SJCRH30 (cell line): ENCODE measurements around the gene RPUSD2. TPM values are rescaled to one million over a fixed set of nuclear protein-coding genes. Genes with fewer than 3 reads are reported as not detected.
A peak's percentile ranks its signal among the peaks of the same experiment; 100 is the strongest.

ENCODE experiments used
- DNase-seq, 2 experiments: peaks; one replicate each; pipeline ENCODE4 v3.0.0-alpha.2; 2015 to 2020
- H3K27ac ChIP-seq: fragments of 250-450 bp; sonication (Bioruptor Pico); 2 replicates; pipeline ENCODE4 v1.5.1; 2020; ENCODE audit warnings: mild to moderate bottlenecking, moderate library complexity
- H3K27me3 ChIP-seq: fragments of 250-450 bp; sonication (Bioruptor Pico); 2 replicates; pipeline ENCODE4 v1.5.1; 2020; ENCODE audit warnings: mild to moderate bottlenecking, moderate library complexity
- H3K36me3 ChIP-seq: fragments of 250-450 bp; sonication (Bioruptor Pico); 2 replicates; pipeline ENCODE4 v1.5.1; 2020; ENCODE audit warnings: mild to moderate bottlenecking, moderate library complexity
- H3K4me1 ChIP-seq: fragments of 250-450 bp; sonication (Bioruptor Pico); 2 replicates; pipeline ENCODE4 v1.5.1; 2020; ENCODE audit warnings: mild to moderate bottlenecking, moderate library complexity
- H3K4me3 ChIP-seq: fragments of 250-450 bp; sonication (Bioruptor Pico); 2 replicates; pipeline ENCODE4 v1.5.1; 2020; ENCODE audit warnings: mild to moderate bottlenecking, moderate library complexity
- H3K9me3 ChIP-seq: fragments of 250-450 bp; sonication (Bioruptor Pico); replicated peaks from 2 replicates; pipeline ENCODE4 v1.5.1; 2020; ENCODE audit warnings: mild to moderate bottlenecking, moderate library complexity
- total RNA-seq: library from RNA; depleted of rRNA; stranded (reverse); fragments of >200 nt; shearing (Covaris generic); gene quantifications from 2 replicates; pipeline ENCODE4 v1.2.3, GENCODE V29; 2014; rRNA removed

Gene RPUSD2
- 17.0 and 19.0 TPM in 2 replicates for total RNA-seq

GRCh38 chr15:40569129-40569953, at the start of gene RPUSD2:
Gene RPUSD2, plus strand, starts transcription at chr15:40569299. Its CDS starts 39 bp downstream, at chr15:40569338.
- H3K4me1 ChIP-seq, result peaks cover 7% of the 10 kb centered on the region; the same call in 1 of the 2 replicates
- H3K27me3 ChIP-seq, result no peaks in the 10 kb centered on the region
- no peaks in the 10 kb centered on the region for H3K9me3 ChIP-seq
- peak; percentile 91 to 92 for DNase-seq
- H3K4me3 ChIP-seq, result peak within 1 kb of the TSS; percentile 76
- H3K36me3 ChIP-seq, result peaks cover 12% of the 10 kb centered on the region
- H3K27ac ChIP-seq, result peak within 1 kb of the TSS; percentile 39

- Histone ChIP-seq H3K27me3 (no peaks in the 10 kb centered on the region), H3K4me3 (no peak overlapping the region), H3K27ac (no peak overlapping the region), H3K36me3 (no peaks in the 10 kb centered on the region), H3K4me1 (no peaks in the 10 kb centered on the region; the same call in 1 of the 2 replicates), H3K9me3 (no peaks in the 10 kb centered on the region)
- DNase-seq, result no peak
These were observed 45.5 kb upstream of the RPUSD2 start for GRCh38 chr15:40523611-40524010.

- H3K4me3 ChIP-seq, result no peak overlapping the region
- H3K4me1 ChIP-seq, result no peaks in the 10 kb centered on the region
- H3K36me3 ChIP-seq, result no peaks in the 10 kb centered on the region
- no peaks in the 10 kb centered on the region for H3K9me3 ChIP-seq
- no peak for DNase-seq
- H3K27ac ChIP-seq, result no peak overlapping the region
- H3K27me3 ChIP-seq, result no peaks in the 10 kb centered on the region
These were observed 43.2 kb upstream of the RPUSD2 start for GRCh38 chr15:40525855-40526254.

GRCh38 chr15:40528801-40529200, 40.3 kb upstream of the RPUSD2 start:
- H3K4me3 ChIP-seq, result no peak overlapping the region
- DNase-seq, result no peak
- H3K27me3 ChIP-seq, result no peaks in the 10 kb centered on the region
- no peaks in the 10 kb centered on the region for H3K9me3 ChIP-seq
- H3K36me3 ChIP-seq, result no peaks in the 10 kb centered on the region
- no peaks in the 10 kb centered on the region for H3K4me1 ChIP-seq
- no peak overlapping the region for H3K27ac ChIP-seq

GRCh38 chr15:40533763-40534364, 35.2 kb upstream of the RPUSD2 start:
- H3K4me1 ChIP-seq, result no peaks in the 10 kb centered on the region
- no peaks in the 10 kb centered on the region for H3K36me3 ChIP-seq
- no peak overlapping the region for H3K27ac ChIP-seq
- no peak for DNase-seq
- no peak overlapping the region for H3K4me3 ChIP-seq
- H3K9me3 ChIP-seq, result no peaks in the 10 kb centered on the region
- H3K27me3 ChIP-seq, result no peaks in the 10 kb centered on the region

GRCh38 chr15:40534371-40534770, 34.7 kb upstream of the RPUSD2 start:
- DNase-seq, result no peak
- Histone ChIP-seq H3K27ac (no peak overlapping the region), H3K27me3 (no peaks in the 10 kb centered on the region), H3K4me3 (no peak overlapping the region), H3K4me1 (no peaks in the 10 kb centered on the region), H3K36me3 (no peaks in the 10 kb centered on the region), H3K9me3 (no peaks in the 10 kb centered on the region)

- no peak for DNase-seq
- Histone ChIP-seq H3K27ac (no peak overlapping the region), H3K36me3 (no peaks in the 10 kb centered on the region)
These were observed 32.6 kb upstream of the RPUSD2 start for GRCh38 chr15:40536501-40536900.

GRCh38 chr15:40538976-40539375, 30.1 kb upstream of the RPUSD2 start:
- no peaks in the 10 kb centered on the region for H3K36me3 ChIP-seq
- DNase-seq, result peak in 1 of 2 experiments; percentile 6
- H3K27me3 ChIP-seq, result no peaks in the 10 kb centered on the region
- H3K9me3 ChIP-seq, result no peaks in the 10 kb centered on the region
- H3K27ac ChIP-seq, result no peak overlapping the region
- no peaks in the 10 kb centered on the region for H3K4me1 ChIP-seq
- no peak overlapping the region for H3K4me3 ChIP-seq

More at GRCh38 chr15:40536501-40536900, 32.6 kb upstream of the RPUSD2 start:
- Histone ChIP-seq H3K4me3 (no peak overlapping the region), H3K9me3 (no peaks in the 10 kb centered on the region), H3K4me1 (no peaks in the 10 kb centered on the region), H3K27me3 (no peaks in the 10 kb centered on the region)

- H3K36me3 ChIP-seq, result no peaks in the 10 kb centered on the region
- H3K9me3 ChIP-seq, result no peaks in the 10 kb centered on the region; the same call in 1 of the 2 replicates
- no peak overlapping the region for H3K27ac ChIP-seq
- no peaks in the 10 kb centered on the region for H3K27me3 ChIP-seq
- DNase-seq, result no peak
- H3K4me1 ChIP-seq, result no peaks in the 10 kb centered on the region
- no peak overlapping the region for H3K4me3 ChIP-seq
These were observed 26.0 kb upstream of the RPUSD2 start for GRCh38 chr15:40543082-40543481.

- Histone ChIP-seq H3K27ac (no peak overlapping the region), H3K4me1 (no peaks in the 10 kb centered on the region), H3K36me3 (no peaks in the 10 kb centered on the region), H3K4me3 (no peak overlapping the region), H3K27me3 (no peaks in the 10 kb centered on the region), H3K9me3 (no peaks in the 10 kb centered on the region; the same call in 1 of the 2 replicates)
- no peak for DNase-seq
These were observed 25.3 kb upstream of the RPUSD2 start for GRCh38 chr15:40543631-40544294.

- Histone ChIP-seq H3K4me1 (no peaks in the 10 kb centered on the region), H3K27me3 (no peaks in the 10 kb centered on the region), H3K4me3 (no peak overlapping the region), H3K27ac (no peak overlapping the region), H3K36me3 (no peaks in the 10 kb centered on the region), H3K9me3 (no peaks in the 10 kb centered on the region; the same call in 1 of the 2 replicates)
- no peak for DNase-seq
These were observed 23.6 kb upstream of the RPUSD2 start for GRCh38 chr15:40545457-40545856.

GRCh38 chr15:40548610-40549009, 20.5 kb upstream of the RPUSD2 start:
- Histone ChIP-seq H3K9me3 (no peaks in the 10 kb centered on the region; the same call in 1 of the 2 replicates), H3K27me3 (no peaks in the 10 kb centered on the region), H3K27ac (no peak overlapping the region), H3K4me1 (no peaks in the 10 kb centered on the region; the same call in 1 of the 2 replicates), H3K4me3 (no peak overlapping the region), H3K36me3 (no peaks in the 10 kb centered on the region)
- no peak for DNase-seq

GRCh38 chr15:40549894-40550293, 19.2 kb upstream of the RPUSD2 start:
- H3K4me3 ChIP-seq, result no peak overlapping the region
- no peak for DNase-seq
- peaks cover 4% of the 10 kb centered on the region; the same call in 1 of the 2 replicates for H3K4me1 ChIP-seq
- H3K36me3 ChIP-seq, result no peaks in the 10 kb centered on the region
- H3K9me3 ChIP-seq, result no peaks in the 10 kb centered on the region; the same call in 1 of the 2 replicates
- H3K27ac ChIP-seq, result no peak overlapping the region
- H3K27me3 ChIP-seq, result no peaks in the 10 kb centered on the region

- Histone ChIP-seq H3K4me3 (no peak overlapping the region), H3K27me3 (no peaks in the 10 kb centered on the region), H3K4me1 (peaks cover 4% of the 10 kb centered on the region; the same call in 1 of the 2 replicates), H3K36me3 (no peaks in the 10 kb centered on the region), H3K9me3 (no peaks in the 10 kb centered on the region), H3K27ac (no peak overlapping the region)
- DNase-seq, result no peak
These were observed 18.6 kb upstream of the RPUSD2 start for GRCh38 chr15:40550341-40551037.
